H1 (cell line): ENCODE measurements around the gene HOXB6. TPM values are rescaled to one million over a fixed set of nuclear protein-coding genes. Genes with fewer than 3 reads are reported as not detected.

Experiments
- CTCF ChIA-PET: fragments of 300-600 bp; sonication (Branson Sonifier 250); formaldehyde crosslinking; loops from one replicate; lab custom pipeline; 2021; ENCODE audit not compliant: partially characterized antibody; lab: Charles Lee
- POLR2A ChIA-PET: fragments of 300-600 bp; sonication (Branson Sonifier 250); formaldehyde crosslinking; loops from one replicate; lab custom pipeline; 2021; ENCODE audit warnings: inconsistent platforms; ENCODE audit not compliant: partially characterized antibody; lab: Charles Lee
- DNase-seq, 2 experiments: peaks; one replicate each; pipeline versions ENCODE4 v3.0.0 to v3.0.0-alpha.2; 2010 to 2022; ENCODE audit warnings: low spot score in 2 of 2, low read depth in 1 of 2, mixed read lengths in 1 of 2
- FAIRE-seq: peaks from 2 replicates; lab custom pipeline; 2011; peaks lifted over from hg19 to GRCh38; lab: Jason Lieb, UNC
- H2AFZ ChIP-seq: 2 replicates; pipeline ENCODE4 v1.8.1; 2012; ENCODE audit warnings: low read length, inconsistent platforms
- H2AK5ac ChIP-seq: 2 replicates; pipeline ENCODE4 v1.6.1; 2013; ENCODE audit warnings: low read depth, low read length
- H2BK120ac ChIP-seq: replicated peaks from 2 replicates; pipeline ENCODE3; 2013; ENCODE audit warnings: low read depth, low read length, inconsistent platforms
- H2BK12ac ChIP-seq: 2 replicates; pipeline ENCODE4 v1.6.1; 2013; ENCODE audit warnings: low read depth, low read length
- H2BK15ac ChIP-seq: 2 replicates; pipeline ENCODE4 v1.6.1; 2013; ENCODE audit warnings: low read length
- H2BK20ac ChIP-seq: 2 replicates; pipeline ENCODE4 v1.6.1; 2013; ENCODE audit warnings: low read length
- H2BK5ac ChIP-seq: 2 replicates; pipeline ENCODE4 v1.6.1; 2013; ENCODE audit warnings: low read depth, low read length
- H3K14ac ChIP-seq: 2 replicates; pipeline ENCODE4 v1.6.1; 2013; ENCODE audit warnings: inconsistent platforms; ENCODE audit not compliant: insufficient read length
- H3K18ac ChIP-seq: 2 replicates; pipeline ENCODE4 v1.6.1; 2013; ENCODE audit warnings: low read length; ENCODE audit errors: extremely low read depth
- H3K23ac ChIP-seq: 2 replicates; pipeline ENCODE4 v1.6.1; 2013; ENCODE audit warnings: inconsistent platforms; ENCODE audit not compliant: insufficient read length
- H3K23me2 ChIP-seq: 2 replicates; pipeline ENCODE4 v1.6.1; 2013; ENCODE audit warnings: low read depth, low read length
- H3K27ac ChIP-seq: 2 replicates; pipeline ENCODE4 v1.6.1; 2011; ENCODE audit warnings: low read depth, low read length, inconsistent platforms
- H3K27me3 ChIP-seq, 4 experiments: replicated peaks in 1 of 4; 1 replicate in 1 of 4; 2 replicates in 3 of 4; pipeline versions ENCODE4 v1.6.1 to v1.8.1; 2011 to 2013; ENCODE audit warnings: low read length in 3 of 4, mild to moderate bottlenecking in 3 of 4, inconsistent platforms in 2 of 4, mixed read lengths in 2 of 4, moderate library complexity in 1 of 4; ENCODE audit not compliant: control insufficient read depth in 3 of 4, insufficient read depth in 3 of 4; ENCODE audit errors: extremely low read depth in 1 of 4
- H3K36me3 ChIP-seq, 4 experiments: 2 replicates each; pipeline versions ENCODE4 v1.6.1 to v1.8.1; 2011 to 2013; ENCODE audit warnings: mild to moderate bottlenecking in 4 of 4, low read length in 3 of 4, moderate library complexity in 2 of 4, control low read depth in 1 of 4, inconsistent platforms in 1 of 4; ENCODE audit not compliant: insufficient read depth in 4 of 4, control insufficient read depth in 2 of 4
- H3K4ac ChIP-seq: replicated peaks from 2 replicates; pipeline ENCODE3; 2013; ENCODE audit warnings: low read length, low read depth, mixed read lengths, inconsistent platforms; ENCODE audit not compliant: insufficient read length
- H3K4me1 ChIP-seq, 4 experiments: replicated peaks in 1 of 4; 1 replicate in 1 of 4; 2 replicates in 3 of 4; pipeline versions ENCODE4 v1.6.1 to v1.8.1; 2011 to 2013; ENCODE audit warnings: low read length in 3 of 4, inconsistent platforms in 2 of 4, mixed read lengths in 1 of 4; ENCODE audit not compliant: insufficient read depth in 4 of 4, control insufficient read depth in 3 of 4
- H3K4me2 ChIP-seq, 2 experiments: 2 replicates each; pipeline versions ENCODE4 v1.6.1 to v1.8.1; 2011 to 2013; ENCODE audit warnings: low read depth in 2 of 2, low read length in 2 of 2, control low read depth in 1 of 2, inconsistent platforms in 1 of 2, mild to moderate bottlenecking in 1 of 2; ENCODE audit not compliant: insufficient read depth in 1 of 2
- H3K4me3 ChIP-seq, 4 experiments: fragments of 200-600, 300-600 bp in 1 of 4; sonication (generic), shearing (Covaris generic), sonication (Bioruptor Twin) in 1 of 4; 2 replicates each; pipeline versions ENCODE4 v1.5.1 to v1.8.1; 2011 to 2016; ENCODE audit warnings: low read length in 4 of 4, low read depth in 3 of 4, control low read depth in 2 of 4, inconsistent platforms in 2 of 4, mild to moderate bottlenecking in 2 of 4, mixed read lengths in 1 of 4, moderate library complexity in 1 of 4; ENCODE audit not compliant: insufficient read depth in 2 of 4; ENCODE audit errors: extremely low read depth in 1 of 4
- H3K56ac ChIP-seq: replicated peaks from 2 replicates; pipeline ENCODE3; 2013; ENCODE audit warnings: low read depth, mild to moderate bottlenecking, mixed read lengths, low read length, inconsistent platforms; ENCODE audit not compliant: insufficient read length
- H3K79me1 ChIP-seq: 2 replicates; pipeline ENCODE4 v1.6.1; 2013; ENCODE audit warnings: low read depth, low read length, control low read depth
- H3K79me2 ChIP-seq, 2 experiments: 2 replicates each; pipeline versions ENCODE4 v1.6.1 to v1.8.1; 2012 to 2013; ENCODE audit warnings: low read length in 2 of 2, mild to moderate bottlenecking in 2 of 2, inconsistent platforms in 1 of 2; ENCODE audit not compliant: insufficient read depth in 2 of 2, control insufficient read depth in 1 of 2
- H3K9ac ChIP-seq, 4 experiments: replicated peaks in 1 of 4; 1 replicate in 1 of 4; 2 replicates in 3 of 4; pipeline versions ENCODE4 v1.6.1 to v1.8.1; 2011 to 2013; ENCODE audit warnings: low read depth in 3 of 4, low read length in 3 of 4, control low read depth in 2 of 4, mild to moderate bottlenecking in 2 of 4, moderate library complexity in 2 of 4, inconsistent platforms in 1 of 4; ENCODE audit errors: extremely low read depth in 1 of 4
- H3K9me3 ChIP-seq, 2 experiments: 2 replicates each; pipeline versions ENCODE4 v1.6.1 to v1.8.1; 2012 to 2013; ENCODE audit warnings: mild to moderate bottlenecking in 2 of 2, moderate library complexity in 2 of 2, control low read depth in 1 of 2, inconsistent platforms in 1 of 2, low read depth in 1 of 2, low read length in 1 of 2, mixed read lengths in 1 of 2; ENCODE audit not compliant: insufficient read depth in 2 of 2
- H4K20me1 ChIP-seq, 2 experiments: replicated peaks in 1 of 2; 2 replicates each; pipeline versions ENCODE3 to v1.8.1; 2011 to 2013; ENCODE audit warnings: inconsistent platforms in 2 of 2, low read length in 2 of 2, mild to moderate bottlenecking in 1 of 2; ENCODE audit not compliant: insufficient read depth in 2 of 2, control insufficient read depth in 1 of 2
- H4K5ac ChIP-seq: 2 replicates; pipeline ENCODE4 v1.6.1; 2013; ENCODE audit warnings: low read length, low read depth, mixed read lengths, inconsistent platforms; ENCODE audit not compliant: insufficient read length
- H4K8ac ChIP-seq: 2 replicates; pipeline ENCODE4 v1.8.0; 2013; ENCODE audit warnings: mild to moderate bottlenecking, moderate library complexity, low read length, inconsistent platforms; ENCODE audit not compliant: insufficient read depth; ENCODE audit errors: extremely low read depth
- H4K91ac ChIP-seq: replicated peaks from 2 replicates; pipeline ENCODE3; 2013; ENCODE audit warnings: low read length, mixed read lengths, inconsistent platforms; ENCODE audit not compliant: insufficient read length
- BACH1 ChIP-seq: IDR thresholded peaks from 2 replicates; pipeline ENCODE4 v1.6.1; 2012; ENCODE audit warnings: low read length, improper control_type of control experiment
- CBX5 ChIP-seq: fragments of 300-800, 300-1000 bp; sonication (generic); IDR thresholded peaks from 2 replicates; pipeline ENCODE4 v1.7.1; 2016; ENCODE audit warnings: antibody characterized with exemption, low read length, low read depth
- CREB1 ChIP-seq: IDR thresholded peaks from 2 replicates; pipeline ENCODE4 v1.6.1; 2012; ENCODE audit warnings: inconsistent platforms
- CTBP2 ChIP-seq: IDR thresholded peaks from 2 replicates; pipeline ENCODE4 v1.7.0; 2011; ENCODE audit warnings: borderline replicate concordance, mild to moderate bottlenecking, moderate library complexity, mixed read lengths, low read length; ENCODE audit not compliant: insufficient read depth, insufficient read length
- EZH2 ChIP-seq: fragments of 200-600 bp; sonication (generic); IDR thresholded peaks from 2 replicates; pipeline ENCODE4 v1.7.1; 2012; ENCODE audit warnings: low read depth, mild to moderate bottlenecking, moderate library complexity, low read length, inconsistent platforms; ENCODE audit not compliant: severe bottlenecking
- KDM4A ChIP-seq: IDR thresholded peaks from one replicate; pipeline ENCODE4 v1.7.1; 2012; ENCODE audit warnings: low read depth, mild to moderate bottlenecking, moderate library complexity, low read length, inconsistent platforms; ENCODE audit not compliant: severe bottlenecking
- KDM5A ChIP-seq: fragments of 200-600 bp; IDR thresholded peaks from 2 replicates; pipeline ENCODE4 v1.7.1; 2012; ENCODE audit warnings: mild to moderate bottlenecking, low read length, inconsistent platforms, mixed read lengths
- MAX ChIP-seq: IDR thresholded peaks from 2 replicates; pipeline ENCODE4 v1.6.1; 2012; ENCODE audit warnings: inconsistent platforms
- RNF2 ChIP-seq: fragments of 200-900, 300-1000 bp; sonication (generic); IDR thresholded peaks from 2 replicates; pipeline ENCODE4 v1.7.1; 2016; ENCODE audit warnings: borderline replicate concordance, low read depth, mild to moderate bottlenecking, antibody characterized with exemption, low read length; ENCODE audit not compliant: poor library complexity, severe bottlenecking; ENCODE audit errors: missing control alignments
- SRF ChIP-seq: IDR thresholded peaks from 2 replicates; pipeline ENCODE4 v1.6.1; 2011; ENCODE audit warnings: mild to moderate bottlenecking, low read depth, low read length, moderate library complexity
- SUZ12 ChIP-seq: fragments of 200-600 bp; sonication (generic); IDR thresholded peaks from 2 replicates; pipeline ENCODE4 v1.6.1; 2012; ENCODE audit warnings: mild to moderate bottlenecking, inconsistent platforms, low read length, moderate library complexity, mixed read lengths
- YY1 ChIP-seq: IDR thresholded peaks from 2 replicates; pipeline ENCODE4 v1.6.1; 2011; ENCODE audit warnings: low read depth, mild to moderate bottlenecking, low read length
- WGBS, 2 experiments: shearing (Covaris generic) in 1 of 2; methylation state at CpG; one replicate each; pipeline versions ENCODE4 v1.1.6 to v1.1.7; 2013 to 2015; ENCODE audit warnings: low lambda C conversion rate in 2 of 2, mixed read lengths in 2 of 2, inconsistent platforms in 1 of 2, low coverage in 1 of 2, missing lambda C conversion rate in 1 of 2; ENCODE audit not compliant: insufficient replicate concordance in 2 of 2, insufficient coverage in 1 of 2, insufficient read length in 1 of 2; ENCODE audit errors: extremely low coverage in 1 of 2, missing lambda C conversion rate in 1 of 2; 5-methylcytosine and 5-hydroxymethylcytosine counted together
- polyA plus RNA-seq, 7 experiments: library from polyadenylated mRNA; depleted of rRNA in 3 of 7; stranded (reverse) in 5 of 7; unstranded in 2 of 7; fragments of >200 nt in 5 of 7; fragments of 200-250 nt in 2 of 7; gene quantifications; 1 replicate in 5 of 7; 2 replicates in 1 of 7; 4 replicates in 1 of 7; pipeline versions ENCODE4 v1.2.1 to v1.2.3, GENCODE V29; 2011 to 2013; ENCODE audit warnings: missing spikeins in 2 of 7, mixed read lengths in 2 of 7
- total RNA-seq: library from RNA; stranded (reverse); fragmentation: NEBNext Ultra II Directional; extraction: Animal tissue kit (Norgen Biotek cat#: 25700); gene quantifications from 2 replicates; pipeline ENCODE4 v1.2.1, GENCODE V29; 2021

The HOXB6 gene
- total and polyA plus RNA-seq, 2 of the 8 experiments (the other 6 are each of a cell fraction or from before 2014, with no cell fraction given) = not detected

GRCh38 chr17:48617471-48618255, 12.9 kb upstream of the HOXB6 start:
- Histone ChIP-seq H3K4ac (no peak overlapping the region), H3K4me3 (no peak overlapping the region), H3K9ac (no peak overlapping the region), H3K14ac (no peak overlapping the region), H2AK5ac (no peak overlapping the region), H3K9me3 (no peaks in the 10 kb centered on the region; a peak in 1 of 4 replicates), H4K5ac (no peak overlapping the region), H2BK12ac (no peak overlapping the region), H4K8ac (no peak overlapping the region), H2BK120ac (no peak overlapping the region), H4K91ac (no peak overlapping the region), H3K27me3 (peaks cover 97 to 100% (median 99%) of the 10 kb centered on the region in 4 experiments), H3K79me2 (no peaks in the 10 kb centered on the region), H3K56ac (no peak overlapping the region), H3K18ac (no peak overlapping the region), H3K79me1 (no peaks in the 10 kb centered on the region), H4K20me1 (peaks cover 27 to 44% of the 10 kb centered on the region in 2 experiments), H2BK5ac (no peak overlapping the region), H3K4me1 (peaks cover 0 to 5% (median 3%) of the 10 kb centered on the region in 4 experiments; a peak in 5 of 7 replicates), H2BK20ac (no peak overlapping the region), H3K36me3 (peaks cover 0 to 19% (median 0%) of the 10 kb centered on the region in 4 experiments; a peak in 1 of 8 replicates), H3K4me2 (no peak overlapping the region), H3K23me2 (no peaks in the 10 kb centered on the region), H2AFZ (no peak overlapping the region), H3K23ac (no peak overlapping the region), H3K27ac (no peak overlapping the region), H2BK15ac (no peak overlapping the region)
- 12% methylated on average over 36 of the region's 43 CpGs; no CpG with 5 or more reads in 1 of the 2 experiments for WGBS, 2 experiments
- no peak for FAIRE-seq
- ChIA-PET CTCF (interaction anchor here (0.5 to 5.4 kb wide), 38 partner anchors 10 to 592 kb away, joined by 3 to 30 read pairs (median 5); partner anchors contain the start of genes HOXB3, HOXB5 and HOXB9), POLR2A (no interaction called here)
- DNase-seq = no peak
- peak; percentile 96 for TF ChIP-seq RNF2
- TF ChIP-seq CBX5 = no peak
- no peak for TF ChIP-seq KDM4A
- TF ChIP-seq SRF = no peak
- TF ChIP-seq CTBP2 = no peak
- no peak for TF ChIP-seq BACH1
- no peak for TF ChIP-seq MAX
- TF ChIP-seq EZH2 = peak; percentile 96
- no peak for TF ChIP-seq KDM5A
- TF ChIP-seq CREB1 = no peak
- no peak for TF ChIP-seq YY1
- TF ChIP-seq SUZ12 = peak; percentile 98
